ENCODE data around the gene USP6NL.
A peak's percentile ranks its signal among the peaks of the same experiment; 100 is the strongest.

Gene USP6NL

GRCh38 chr10:11586170-11586569, 25.3 kb downstream of the USP6NL start:
- no peak overlapping the region for H3K4me2 ChIP-seq (ENCODE audit: low read length)
- no peaks in the 10 kb centered on the region for H3K79me1 ChIP-seq (ENCODE audit: low read length)
- H3K27ac ChIP-seq (ENCODE audit: low read depth, low read length), result no peak overlapping the region
- no peak overlapping the region for H2BK5ac ChIP-seq (ENCODE audit: low read length)
- H3K36me3 ChIP-seq (ENCODE audit: control insufficient read depth, insufficient read depth, low read length), result no peaks in the 10 kb centered on the region
- peaks cover 18% of the 10 kb centered on the region for H3K79me2 ChIP-seq (ENCODE audit: control insufficient read depth, insufficient read depth, low read length)
- H2BK15ac ChIP-seq (replicated peaks; ENCODE audit: low read depth), result no peak overlapping the region
- H3K4ac ChIP-seq (ENCODE audit: low read depth, low read length), result no peak overlapping the region
- H4K8ac ChIP-seq (ENCODE audit: low read depth, low read length), result no peak overlapping the region
- no peak overlapping the region for H2BK120ac ChIP-seq (ENCODE audit: low read depth, low read length)
- peaks cover 3% of the 10 kb centered on the region for H3K4me1 ChIP-seq (ENCODE audit: control insufficient read depth, low read depth, low read length)
- H3K4me3 ChIP-seq (ENCODE audit: low read length), result no peak overlapping the region
- H2AK5ac ChIP-seq (ENCODE audit: low read length), result no peak overlapping the region
- no peak overlapping the region for H3K23ac ChIP-seq (ENCODE audit: low read length)
- DNase-seq, result no peak
- no peaks in the 10 kb centered on the region for H3K27me3 ChIP-seq (ENCODE audit: insufficient read depth, low read length, poor library complexity)
- H3K9ac ChIP-seq (ENCODE audit: low read length), result no peak overlapping the region
- H3K56ac ChIP-seq (ENCODE audit: low read length), result no peak overlapping the region
- H4K5ac ChIP-seq (ENCODE audit: low read length), result no peak overlapping the region
- H3K18ac ChIP-seq (ENCODE audit: low read length), result no peak overlapping the region

GRCh38 chr10:11581213-11581612, 30.2 kb downstream of the USP6NL start:
- no peak for DNase-seq
- H4K5ac ChIP-seq (ENCODE audit: low read length), result no peak overlapping the region
- H3K23ac ChIP-seq (ENCODE audit: low read length), result no peak overlapping the region

GRCh38 chr10:11579885-11580284, 31.6 kb downstream of the USP6NL start:
- Histone ChIP-seq H3K4me1 (ENCODE audit: control insufficient read depth, low read depth, low read length) (peaks cover 3% of the 10 kb centered on the region), H3K27ac (ENCODE audit: low read depth, low read length) (no peak overlapping the region)

More at GRCh38 chr10:11581213-11581612, 30.2 kb downstream of the USP6NL start:
- Histone ChIP-seq H3K56ac (ENCODE audit: low read length) (no peak overlapping the region), H3K27ac (ENCODE audit: low read depth, low read length) (no peak overlapping the region), H3K79me2 (ENCODE audit: control insufficient read depth, insufficient read depth, low read length) (peaks cover 15% of the 10 kb centered on the region), H4K8ac (ENCODE audit: low read depth, low read length) (no peak overlapping the region), H3K79me1 (ENCODE audit: low read length) (peaks cover 1% of the 10 kb centered on the region), H3K9ac (ENCODE audit: low read length) (no peak overlapping the region), H2BK15ac (replicated peaks; ENCODE audit: low read depth) (no peak overlapping the region), H3K18ac (ENCODE audit: low read length) (no peak overlapping the region), H2BK5ac (ENCODE audit: low read length) (no peak overlapping the region), H3K4me3 (ENCODE audit: low read length) (no peak overlapping the region), H3K36me3 (ENCODE audit: control insufficient read depth, insufficient read depth, low read length) (no peaks in the 10 kb centered on the region), H3K27me3 (ENCODE audit: insufficient read depth, low read length, poor library complexity) (no peaks in the 10 kb centered on the region), H3K4me2 (ENCODE audit: low read length) (no peak overlapping the region), H3K4me1 (ENCODE audit: control insufficient read depth, low read depth, low read length) (peaks cover 3% of the 10 kb centered on the region), H3K4ac (ENCODE audit: low read depth, low read length) (no peak overlapping the region), H2BK120ac (ENCODE audit: low read depth, low read length) (no peak overlapping the region), H2AK5ac (ENCODE audit: low read length) (no peak overlapping the region)
- WGBS (ENCODE audit: extremely low coverage, insufficient coverage, low lambda C conversion rate), result no CpG with 5 or more reads among the region's 2 CpGs

GRCh38 chr10:11578802-11579255, 32.6 kb downstream of the USP6NL start:
- no peak overlapping the region for H4K5ac ChIP-seq (ENCODE audit: low read length)
- H4K8ac ChIP-seq (ENCODE audit: low read depth, low read length), result no peak overlapping the region
- no peaks in the 10 kb centered on the region for H3K36me3 ChIP-seq (ENCODE audit: control insufficient read depth, insufficient read depth, low read length)
- H2AK5ac ChIP-seq (ENCODE audit: low read length), result no peak overlapping the region
- H3K4me2 ChIP-seq (ENCODE audit: low read length), result no peak overlapping the region
- H3K18ac ChIP-seq (ENCODE audit: low read length), result no peak overlapping the region
- H3K79me2 ChIP-seq (ENCODE audit: control insufficient read depth, insufficient read depth, low read length), result peaks cover 14% of the 10 kb centered on the region
- H2BK15ac ChIP-seq (replicated peaks; ENCODE audit: low read depth), result no peak overlapping the region
- no peak overlapping the region for H3K27ac ChIP-seq (ENCODE audit: low read depth, low read length)
- DNase-seq, result no peak
- H2BK5ac ChIP-seq (ENCODE audit: low read length), result no peak overlapping the region
- H3K9ac ChIP-seq (ENCODE audit: low read length), result no peak overlapping the region
- no peak overlapping the region for H2BK120ac ChIP-seq (ENCODE audit: low read depth, low read length)
- H3K79me1 ChIP-seq (ENCODE audit: low read length), result peaks cover 3% of the 10 kb centered on the region
- H3K56ac ChIP-seq (ENCODE audit: low read length), result no peak overlapping the region
- H3K27me3 ChIP-seq (ENCODE audit: insufficient read depth, low read length, poor library complexity), result no peaks in the 10 kb centered on the region
- no peak overlapping the region for H3K4ac ChIP-seq (ENCODE audit: low read depth, low read length)
- H3K4me1 ChIP-seq (ENCODE audit: control insufficient read depth, low read depth, low read length), result peaks cover 6% of the 10 kb centered on the region
- no peak overlapping the region for H3K4me3 ChIP-seq (ENCODE audit: low read length)
- WGBS (ENCODE audit: extremely low coverage, insufficient coverage, low lambda C conversion rate), result no CpG with 5 or more reads among the region's 2 CpGs
- H3K23ac ChIP-seq (ENCODE audit: low read length), result no peak overlapping the region

More at GRCh38 chr10:11579885-11580284, 31.6 kb downstream of the USP6NL start:
- no CpG with 5 or more reads among the region's 6 CpGs for WGBS (ENCODE audit: extremely low coverage, insufficient coverage, low lambda C conversion rate)
- Histone ChIP-seq H2BK120ac (ENCODE audit: low read depth, low read length) (no peak overlapping the region), H3K36me3 (ENCODE audit: control insufficient read depth, insufficient read depth, low read length) (no peaks in the 10 kb centered on the region), H2AK5ac (ENCODE audit: low read length) (no peak overlapping the region), H2BK15ac (replicated peaks; ENCODE audit: low read depth) (no peak overlapping the region), H4K8ac (ENCODE audit: low read depth, low read length) (no peak overlapping the region), H3K56ac (ENCODE audit: low read length) (no peak overlapping the region), H3K4me2 (ENCODE audit: low read length) (no peak overlapping the region), H3K27me3 (ENCODE audit: insufficient read depth, low read length, poor library complexity) (no peaks in the 10 kb centered on the region), H3K18ac (ENCODE audit: low read length) (no peak overlapping the region), H3K4me3 (ENCODE audit: low read length) (no peak overlapping the region), H3K79me1 (ENCODE audit: low read length) (peaks cover 1% of the 10 kb centered on the region), H2BK5ac (ENCODE audit: low read length) (no peak overlapping the region), H4K5ac (ENCODE audit: low read length) (no peak overlapping the region), H3K9ac (ENCODE audit: low read length) (no peak overlapping the region), H3K79me2 (ENCODE audit: control insufficient read depth, insufficient read depth, low read length) (peaks cover 13% of the 10 kb centered on the region), H3K4ac (ENCODE audit: low read depth, low read length) (no peak overlapping the region), H3K23ac (ENCODE audit: low read length) (no peak overlapping the region)
- no peak for DNase-seq

GRCh38 chr10:11576092-11576809, 35.2 kb downstream of the USP6NL start:
- Histone ChIP-seq H3K4ac (ENCODE audit: low read depth, low read length) (no peak overlapping the region), H3K4me1 (ENCODE audit: control insufficient read depth, low read depth, low read length) (peaks cover 9% of the 10 kb centered on the region), H2AK5ac (ENCODE audit: low read length) (no peak overlapping the region), H3K27me3 (ENCODE audit: insufficient read depth, low read length, poor library complexity) (no peaks in the 10 kb centered on the region), H3K36me3 (ENCODE audit: control insufficient read depth, insufficient read depth, low read length) (no peaks in the 10 kb centered on the region), H3K18ac (ENCODE audit: low read length) (no peak overlapping the region), H2BK120ac (ENCODE audit: low read depth, low read length) (no peak overlapping the region), H2BK5ac (ENCODE audit: low read length) (no peak overlapping the region), H3K9ac (ENCODE audit: low read length) (no peak overlapping the region), H3K4me3 (ENCODE audit: low read length) (no peak overlapping the region), H3K23ac (ENCODE audit: low read length) (no peak overlapping the region), H3K27ac (ENCODE audit: low read depth, low read length) (no peak overlapping the region), H2BK15ac (replicated peaks; ENCODE audit: low read depth) (no peak overlapping the region), H3K79me1 (ENCODE audit: low read length) (peaks cover 3% of the 10 kb centered on the region), H3K79me2 (ENCODE audit: control insufficient read depth, insufficient read depth, low read length) (peaks cover 12% of the 10 kb centered on the region), H4K8ac (ENCODE audit: low read depth, low read length) (no peak overlapping the region), H4K5ac (ENCODE audit: low read length) (no peak overlapping the region), H3K56ac (ENCODE audit: low read length) (no peak overlapping the region), H3K4me2 (ENCODE audit: low read length) (no peak overlapping the region)
- WGBS (ENCODE audit: extremely low coverage, insufficient coverage, low lambda C conversion rate), result no CpG with 5 or more reads among the region's 6 CpGs
- no peak for DNase-seq

GRCh38 chr10:11573497-11573896, 38.0 kb downstream of the USP6NL start:
- Histone ChIP-seq H2BK15ac (replicated peaks; ENCODE audit: low read depth) (no peak overlapping the region), H4K8ac (ENCODE audit: low read depth, low read length) (no peak overlapping the region), H4K5ac (ENCODE audit: low read length) (no peak overlapping the region), H3K27me3 (ENCODE audit: insufficient read depth, low read length, poor library complexity) (no peaks in the 10 kb centered on the region), H2BK5ac (ENCODE audit: low read length) (no peak overlapping the region), H3K18ac (ENCODE audit: low read length) (no peak overlapping the region), H3K4ac (ENCODE audit: low read depth, low read length) (no peak overlapping the region), H2BK120ac (ENCODE audit: low read depth, low read length) (no peak overlapping the region), H3K23ac (ENCODE audit: low read length) (no peak overlapping the region), H2AK5ac (ENCODE audit: low read length) (no peak overlapping the region), H3K79me1 (ENCODE audit: low read length) (peaks cover 7% of the 10 kb centered on the region), H3K4me3 (ENCODE audit: low read length) (no peak overlapping the region), H3K4me2 (ENCODE audit: low read length) (no peak overlapping the region), H3K4me1 (ENCODE audit: control insufficient read depth, low read depth, low read length) (peaks cover 5% of the 10 kb centered on the region), H3K56ac (ENCODE audit: low read length) (no peak overlapping the region), H3K36me3 (ENCODE audit: control insufficient read depth, insufficient read depth, low read length) (no peaks in the 10 kb centered on the region), H3K27ac (ENCODE audit: low read depth, low read length) (no peak overlapping the region), H3K79me2 (ENCODE audit: control insufficient read depth, insufficient read depth, low read length) (peaks cover 13% of the 10 kb centered on the region), H3K9ac (ENCODE audit: low read length) (no peak overlapping the region)
- DNase-seq, result peak; percentile 42
- no CpG with 5 or more reads among the region's 3 CpGs for WGBS (ENCODE audit: extremely low coverage, insufficient coverage, low lambda C conversion rate)
